HG03103 (cell line): Measurements from ENCODE around the gene L3MBTL4.
A peak's percentile ranks its signal among the peaks of the same experiment; 100 is the strongest.

Experiments used
- ATAC-seq: cut with Tn5 transposase; IDR thresholded peaks from one replicate; pipeline ENCODE4 v1.9.1; 2021; ENCODE audit warnings: low read depth; ENCODE audit not compliant: unreplicated experiment

Gene L3MBTL4

DNA sequence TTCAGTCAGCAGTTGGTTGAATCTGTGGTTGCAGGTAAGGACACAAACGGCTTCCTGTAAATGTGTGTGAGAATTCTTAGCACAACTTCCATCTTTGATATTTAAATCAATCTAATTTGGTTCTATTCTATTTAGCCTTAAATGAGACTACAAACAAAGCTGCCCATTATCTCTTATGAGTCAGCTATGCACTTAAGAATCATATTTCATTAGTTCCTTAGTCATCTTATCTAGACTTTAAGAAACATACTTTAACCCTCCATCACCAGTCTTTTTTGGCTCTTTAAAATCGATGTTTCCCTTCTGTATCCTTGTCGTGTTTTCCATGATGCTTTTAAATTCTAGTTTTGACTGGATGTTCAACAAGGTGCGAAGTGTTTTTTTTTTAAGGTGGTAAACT is 405.0 kb downstream of the L3MBTL4 start:
- no peak for ATAC-seq

GRCh38 chr18:6004683-6005082 is 410.0 kb downstream of the L3MBTL4 start:
- ATAC-seq, result peak; percentile 96

GRCh38 chr18:6004119-6004518 is 410.6 kb downstream of the L3MBTL4 start:
- peak; percentile 64 for ATAC-seq

GRCh38 chr18:6001867-6002266 is 412.8 kb downstream of the L3MBTL4 start:
- no peak for ATAC-seq

DNA sequence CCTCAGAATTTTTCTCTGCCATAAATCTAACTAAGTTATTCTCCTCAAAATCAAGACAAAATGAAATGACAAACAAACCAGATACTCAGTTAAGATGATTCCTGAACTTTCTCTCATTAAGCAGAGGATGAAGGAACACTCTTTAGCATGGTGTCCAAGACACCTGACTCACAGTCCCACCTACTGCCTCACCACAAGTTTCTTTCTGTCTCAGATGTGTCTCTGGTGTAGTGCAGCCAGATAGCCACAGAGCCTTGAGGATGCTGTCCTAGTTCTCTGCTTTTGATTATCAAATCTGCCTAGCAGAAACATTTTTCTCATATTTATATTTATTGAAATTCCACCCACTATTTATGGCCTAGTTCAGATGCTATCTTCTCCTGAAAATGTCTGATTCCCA is 415.8 kb downstream of the L3MBTL4 start:
- ATAC-seq, result peak; percentile 92

DNA sequence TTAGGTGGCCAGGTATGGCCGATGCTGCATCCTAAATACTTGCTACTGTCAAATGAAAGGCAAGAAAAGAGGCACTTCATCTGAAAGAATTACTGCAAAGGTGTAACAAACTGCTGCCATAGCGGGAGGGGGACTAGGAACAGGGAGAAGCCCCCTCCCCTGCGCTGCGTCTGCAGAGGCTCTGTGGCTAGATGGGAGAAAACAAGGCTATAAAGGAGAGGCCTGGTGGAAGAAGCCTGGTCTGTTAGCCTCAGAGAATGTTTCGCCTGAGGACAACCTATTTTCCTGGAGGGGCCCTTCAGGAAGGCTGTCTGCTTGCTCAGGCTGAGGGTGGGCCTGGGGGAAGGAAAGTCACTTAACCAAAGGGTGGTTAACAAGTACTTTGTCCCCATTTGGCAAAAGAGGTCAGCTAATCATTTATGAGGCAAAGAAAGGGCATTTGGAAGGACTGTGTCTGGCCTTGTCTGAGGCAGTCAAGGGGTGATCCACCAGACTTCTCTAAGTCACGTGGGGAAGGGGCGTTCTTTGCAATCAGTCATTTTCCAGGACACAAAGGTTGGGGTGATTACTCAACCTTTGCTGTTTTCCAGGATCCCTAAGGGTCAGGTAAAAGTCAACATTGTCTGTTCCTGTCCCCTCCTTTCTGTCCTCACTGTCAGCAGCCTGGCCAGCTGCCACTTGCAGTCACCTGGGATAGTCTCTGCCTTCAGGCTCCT is 416.4 kb downstream of the L3MBTL4 start:
- peak; percentile 27 for ATAC-seq

- no peak for ATAC-seq
Measured at GRCh38 chr18:5997361-5997760, 417.4 kb downstream of the L3MBTL4 start.

GRCh38 chr18:5995626-5996025 is 419.1 kb downstream of the L3MBTL4 start:
- ATAC-seq, result no peak

DNA sequence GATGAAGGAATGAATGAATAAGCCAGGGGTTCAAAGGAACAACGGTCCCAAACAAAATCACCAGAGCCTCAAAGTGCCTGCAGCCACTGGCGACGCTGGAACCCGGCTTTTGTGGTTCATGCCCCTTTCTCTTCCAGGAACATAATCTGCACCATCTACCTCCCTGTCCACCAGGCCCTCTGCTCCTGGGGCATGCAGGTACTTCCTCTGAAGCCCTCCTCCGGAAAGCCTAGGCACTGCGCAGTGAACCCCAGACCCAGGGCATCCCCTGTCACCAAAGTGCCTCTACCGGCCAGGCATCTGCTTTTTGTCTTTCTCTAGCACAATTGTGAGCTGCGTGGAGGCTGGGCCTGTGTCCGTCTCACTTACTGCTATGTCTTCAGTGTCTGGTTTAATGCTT is 420.8 kb downstream of the L3MBTL4 start:
- ATAC-seq, result no peak

DNA sequence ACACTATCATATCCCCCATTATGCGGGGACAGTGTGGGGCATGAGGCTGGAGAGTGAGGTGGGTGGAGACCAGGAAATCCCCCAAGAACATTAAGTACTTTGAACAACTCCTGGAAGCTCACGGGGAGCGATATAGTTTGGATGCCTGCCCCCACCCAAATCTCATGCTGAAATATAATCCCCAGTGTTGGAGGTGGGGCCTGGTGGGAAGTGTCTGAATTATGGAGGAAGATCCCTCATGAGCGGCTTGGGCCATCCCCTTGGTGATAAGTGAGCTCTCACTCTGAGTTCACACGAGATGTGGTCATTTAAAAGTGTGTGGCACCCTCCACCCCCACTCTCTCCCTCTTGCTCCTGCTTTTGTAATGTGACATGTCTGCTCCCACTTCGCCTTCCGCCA is 422.3 kb downstream of the L3MBTL4 start:
- ATAC-seq, result no peak

DNA sequence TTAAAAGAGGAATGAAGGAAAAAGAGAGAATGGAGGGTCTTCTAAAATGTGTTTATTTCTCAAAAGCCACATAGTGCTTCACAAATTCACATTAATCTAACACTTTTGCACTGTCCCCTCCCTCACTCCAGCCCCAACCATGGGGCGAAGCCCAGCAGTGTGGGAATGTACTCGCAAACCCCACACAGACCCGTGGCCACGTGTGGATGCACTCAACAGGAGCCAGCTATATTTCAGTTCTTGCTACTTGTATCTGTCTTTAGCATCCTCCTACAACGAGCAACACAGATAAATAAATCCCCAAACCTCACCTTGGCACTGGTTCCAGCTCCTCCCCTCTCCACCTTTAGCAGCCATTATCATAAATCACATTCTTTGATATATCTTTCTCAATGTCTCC is 427.5 kb downstream of the L3MBTL4 start:
- no peak for ATAC-seq

- no peak for ATAC-seq
Measured at GRCh38 chr18:5986257-5986931, 428.3 kb downstream of the L3MBTL4 start.

- no peak for ATAC-seq
Measured at GRCh38 chr18:5984245-5984644, 430.5 kb downstream of the L3MBTL4 start.

DNA sequence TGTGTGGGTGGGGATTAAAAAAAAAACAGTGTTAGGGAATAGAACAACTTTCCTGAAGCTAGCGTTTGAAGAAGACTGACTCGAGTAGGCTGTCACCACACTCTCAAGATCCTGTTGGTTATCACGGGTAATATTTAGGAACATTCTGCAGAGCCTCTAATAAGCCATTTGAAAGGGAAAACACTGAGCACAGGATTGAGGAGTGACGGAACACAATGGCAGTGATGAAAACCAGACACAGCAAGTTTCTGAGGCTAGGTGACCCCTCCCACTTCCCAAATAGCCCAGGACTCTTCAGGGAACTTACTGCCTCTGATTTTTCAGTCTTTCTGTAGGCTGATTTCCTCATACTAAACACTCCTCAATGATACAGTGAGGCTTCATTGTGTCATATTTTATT is 431.2 kb downstream of the L3MBTL4 start:
- ATAC-seq, result no peak

- no peak for ATAC-seq
Measured at GRCh38 chr18:5982332-5982731, 432.4 kb downstream of the L3MBTL4 start.

- ATAC-seq, result no peak
Measured at GRCh38 chr18:5980721-5981120, 434.0 kb downstream of the L3MBTL4 start.

DNA sequence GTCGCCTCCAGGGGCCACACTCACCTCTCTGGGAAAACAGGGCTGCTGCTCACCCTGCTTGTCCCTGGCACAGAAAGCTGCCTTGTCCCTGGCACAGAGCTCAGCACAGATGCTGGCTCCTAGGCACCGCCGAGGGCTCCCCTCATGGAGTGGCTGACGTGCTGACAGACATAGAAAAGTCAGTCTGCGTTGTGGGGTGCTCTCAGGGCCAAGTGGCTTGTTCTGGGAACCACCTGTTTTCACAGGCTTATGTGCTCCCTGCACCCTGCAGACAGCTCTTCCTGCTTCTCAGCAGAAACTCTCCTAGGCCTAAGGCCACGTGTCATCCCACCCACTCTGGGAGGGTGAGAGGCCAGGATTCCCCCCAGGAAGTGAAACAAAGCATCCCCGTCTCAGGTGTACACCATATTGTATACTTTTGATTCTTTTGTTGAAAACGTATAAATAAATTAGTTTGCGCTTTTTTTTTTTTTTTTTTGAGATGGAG is 434.7 kb downstream of the L3MBTL4 start:
- ATAC-seq, result peak; percentile 53

DNA sequence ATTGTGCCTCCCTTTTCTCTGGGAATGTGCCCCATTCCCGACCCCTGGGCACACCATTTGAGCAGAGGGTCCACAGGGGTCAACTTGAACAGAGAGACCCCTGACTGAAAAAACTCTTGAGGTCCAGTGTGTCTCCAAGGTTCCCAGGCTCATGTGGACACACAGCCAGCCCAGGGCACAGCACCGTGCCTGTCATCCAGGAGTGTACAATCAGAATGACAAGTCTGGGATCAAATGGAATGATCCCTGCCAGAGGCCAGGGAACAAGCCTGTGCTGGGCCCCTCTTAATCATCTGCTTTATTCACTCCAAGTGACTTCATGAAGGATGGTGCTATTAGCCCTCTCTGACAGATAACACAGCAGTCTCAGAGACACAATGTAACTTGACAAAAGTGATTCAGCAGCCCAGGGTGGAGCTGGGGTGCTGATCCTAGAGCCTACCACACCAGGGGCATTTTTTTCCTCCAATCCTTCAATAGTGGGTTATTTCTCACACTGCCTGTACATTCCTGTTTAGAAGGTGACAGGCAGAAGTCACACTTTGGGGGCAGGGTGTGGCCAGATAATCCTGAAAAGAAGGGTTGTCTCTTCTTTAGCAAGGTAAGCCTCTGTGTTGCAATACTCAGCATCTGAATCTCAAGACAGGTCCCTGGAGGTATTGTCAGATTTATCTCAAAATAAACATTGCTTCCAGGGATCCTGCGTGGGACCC is 435.4 kb downstream of the L3MBTL4 start:
- ATAC-seq, result no peak

- ATAC-seq, result no peak
Measured at GRCh38 chr18:5977022-5977421, 437.7 kb downstream of the L3MBTL4 start.

GRCh38 chr18:5975111-5976002 is 439.4 kb downstream of the L3MBTL4 start:
- ATAC-seq, result peak; percentile 58
